GM18499 (cell line): Measurements from ENCODE around the gene CDK5.
"Not testable (repeated sequence)": the region's sequence is repeated elsewhere in the genome, so short reads cannot be mapped to it uniquely, and the experiment has no call there.

Experiments used
- ATAC-seq: cut with Tn5 transposase; IDR thresholded peaks from one replicate; pipeline ENCODE4 v1.9.1; 2021; ENCODE audit warnings: moderate number of reproducible peaks; ENCODE audit not compliant: insufficient read depth, unreplicated experiment

Gene CDK5

GRCh38 chr7:151059367-151060112 is 1.8 kb upstream of the CDK5 start, which contains the start of gene SLC4A2:
Gene SLC4A2, plus strand, starts transcription at chr7:151059589. Its CDS starts 2,399 bp downstream, at chr7:151061988.
- ATAC-seq: no peak

GRCh38 chr7:151058781-151059366 is 1.2 kb upstream of the CDK5 start:
- ATAC-seq: no peak

GRCh38 chr7:151057989-151058780 is 488 bp upstream of the CDK5 start:
- peak; percentile 65 for ATAC-seq

GRCh38 chr7:151056666-151057505 is 811 bp downstream of the CDK5 start:
- ATAC-seq: no peak

- ATAC-seq: no peak
These were observed 1.4 kb downstream of the CDK5 start for GRCh38 chr7:151056283-151056665.

- no peak for ATAC-seq
These were observed 3.9 kb downstream of the CDK5 start for GRCh38 chr7:151053751-151054150.

- no peak for ATAC-seq
These were observed 4.6 kb downstream of the CDK5 start for GRCh38 chr7:151053096-151053495.

GRCh38 chr7:151051108-151051507 is 6.6 kb downstream of the CDK5 start:
- no peak for ATAC-seq

GRCh38 chr7:151048911-151049463 is 8.7 kb downstream of the CDK5 start:
- ATAC-seq: no peak

- ATAC-seq: no peak
These were observed 9.5 kb downstream of the CDK5 start, which contains the start of gene ASIC3 for GRCh38 chr7:151047976-151048815. Gene ASIC3, plus strand, starts transcription at chr7:151048531. Its CDS starts 355 bp downstream, at chr7:151048886.

GRCh38 chr7:151046603-151047573 is 10.8 kb downstream of the CDK5 start:
- no peak for ATAC-seq

- ATAC-seq: no peak
These were observed 11.7 kb downstream of the CDK5 start for GRCh38 chr7:151045967-151046366.

- no peak for ATAC-seq
These were observed 12.4 kb downstream of the CDK5 start for GRCh38 chr7:151045262-151045661.

GRCh38 chr7:151043959-151044358 is 13.7 kb downstream of the CDK5 start:
- ATAC-seq: no peak

GRCh38 chr7:151043449-151043848 is 14.2 kb downstream of the CDK5 start:
- not testable (repeated sequence) for ATAC-seq

GRCh38 chr7:151040616-151041375 is 16.9 kb downstream of the CDK5 start:
- ATAC-seq: no peak

GRCh38 chr7:151039850-151040548 is 17.7 kb downstream of the CDK5 start:
- ATAC-seq: no peak
